ENCODE measurements around the gene SMIM41.

DNA sequence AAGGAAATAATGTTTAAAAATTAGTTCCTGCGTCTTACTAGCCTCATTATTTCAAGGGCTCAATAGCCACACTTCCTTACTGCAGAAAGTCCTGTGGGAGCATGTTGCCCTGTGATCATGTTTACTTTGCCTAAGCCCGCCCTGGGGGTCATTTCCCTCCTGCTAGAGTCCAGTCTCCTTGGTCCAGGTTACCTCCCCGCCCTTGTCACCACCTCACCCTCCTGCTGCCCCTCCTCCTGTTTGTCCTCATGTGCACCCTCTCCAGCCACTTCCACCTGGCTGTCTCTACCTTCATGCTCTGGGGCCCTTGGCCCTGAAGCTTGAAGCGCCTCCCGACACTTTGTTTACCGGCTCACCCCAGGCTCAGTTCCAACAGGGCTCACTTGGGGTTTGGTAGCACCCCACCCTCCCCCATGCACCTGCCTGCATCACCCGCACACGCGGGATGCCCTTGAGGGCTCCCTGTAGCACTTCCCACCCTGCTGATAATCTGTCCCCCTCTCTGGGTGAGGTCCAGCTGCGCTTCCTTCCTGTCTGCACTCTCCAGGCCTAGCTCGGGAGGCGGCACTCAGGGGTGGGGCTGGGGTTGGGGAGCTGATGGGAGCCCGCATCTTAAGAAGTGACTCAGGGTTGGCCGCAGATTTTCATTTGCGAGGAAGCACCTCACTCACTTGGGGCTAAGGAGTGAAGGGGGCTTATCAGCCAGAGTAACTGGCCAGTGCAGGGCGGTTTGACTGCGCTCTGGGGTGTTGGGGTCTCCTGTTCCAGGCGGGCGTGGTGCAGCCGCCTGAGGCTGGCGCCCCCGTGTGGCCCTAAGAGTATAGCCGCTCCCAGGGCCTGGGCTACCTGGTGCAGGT, 40.1 kb downstream of the SMIM41 start:
- TF ChIP-seq, protein P1, sequence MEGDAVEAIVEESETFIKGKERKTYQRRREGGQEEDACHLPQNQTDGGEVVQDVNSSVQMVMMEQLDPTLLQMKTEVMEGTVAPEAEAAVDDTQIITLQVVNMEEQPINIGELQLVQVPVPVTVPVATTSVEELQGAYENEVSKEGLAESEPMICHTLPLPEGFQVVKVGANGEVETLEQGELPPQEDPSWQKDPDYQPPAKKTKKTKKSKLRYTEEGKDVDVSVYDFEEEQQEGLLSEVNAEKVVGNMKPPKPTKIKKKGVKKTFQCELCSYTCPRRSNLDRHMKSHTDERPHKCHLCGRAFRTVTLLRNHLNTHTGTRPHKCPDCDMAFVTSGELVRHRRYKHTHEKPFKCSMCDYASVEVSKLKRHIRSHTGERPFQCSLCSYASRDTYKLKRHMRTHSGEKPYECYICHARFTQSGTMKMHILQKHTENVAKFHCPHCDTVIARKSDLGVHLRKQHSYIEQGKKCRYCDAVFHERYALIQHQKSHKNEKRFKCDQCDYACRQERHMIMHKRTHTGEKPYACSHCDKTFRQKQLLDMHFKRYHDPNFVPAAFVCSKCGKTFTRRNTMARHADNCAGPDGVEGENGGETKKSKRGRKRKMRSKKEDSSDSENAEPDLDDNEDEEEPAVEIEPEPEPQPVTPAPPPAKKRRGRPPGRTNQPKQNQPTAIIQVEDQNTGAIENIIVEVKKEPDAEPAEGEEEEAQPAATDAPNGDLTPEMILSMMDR (conservative IDR thresholded peaks at IDR 0.05; ENCODE audit: low read length): peak; percentile 71
- TF ChIP-seq EZH2phosphoT487 (IDR thresholded peaks at IDR 0.05; ENCODE audit: borderline replicate concordance): no peak
